HepG2 (cell line): ENCODE data around the gene SLCO3A1. TPM values are rescaled to one million over a fixed set of nuclear protein-coding genes. Genes with fewer than 3 reads are reported as not detected.

ENCODE experiments used
- ATAC-seq: fragments of 200-7000 bp; cut with Tn5 transposase; 3 replicates; pipeline ENCODE4 v1.9.1; 2020; ENCODE audit warnings: mild to moderate bottlenecking, moderate library complexity
- BruUV-seq: library from RNA; stranded (reverse); fragments of 400-500 nt; replicated peaks from 2 replicates; lab custom pipeline; 2021; lab: Mats Ljungman, UMichigan
- CTCF ChIA-PET: fragments of 300-600 bp; formaldehyde crosslinking; extraction: SDS; loops from one replicate; lab custom pipeline; 2021; ENCODE audit warnings: low total read pairs, inconsistent platforms, low intra/inter-chr PET ratio; lab: Yijun Ruan, JAX
- POLR2A ChIA-PET: fragments of 350-600 bp; sonication (Branson Sonifier 250); formaldehyde crosslinking; loops from one replicate; lab custom pipeline; 2020; ENCODE audit warnings: antibody characterized with exemption, inconsistent platforms; lab: Yijun Ruan, JAX
- DNase-seq: peaks from one replicate; pipeline ENCODE4 v3.0.0-alpha.2; 2015; ENCODE audit warnings: low spot score
- FAIRE-seq: peaks from 3 replicates; lab custom pipeline; 2011; peaks lifted over from hg19 to GRCh38; lab: Jason Lieb, UNC
- H2AFZ ChIP-seq: one replicate; pipeline ENCODE4 v1.6.1; 2011; ENCODE audit warnings: low read length, inconsistent platforms
- H3K27ac ChIP-seq: fragments of 300-600 bp; 3 replicates; pipeline ENCODE4 v1.8.0; 2011; ENCODE audit warnings: mixed run types, mild to moderate bottlenecking, mixed read lengths, low read length, inconsistent platforms; ENCODE audit not compliant: insufficient read depth; ENCODE audit errors: extremely low read length
- H3K27me3 ChIP-seq, 2 experiments: fragments of 200-600 bp in 1 of 2; 2 replicates in 1 of 2; 3 replicates in 1 of 2; pipeline versions ENCODE4 v1.6.0 to v1.8.0; 2011; ENCODE audit warnings: low read length in 2 of 2, mild to moderate bottlenecking in 2 of 2, moderate library complexity in 2 of 2, inconsistent platforms in 1 of 2; ENCODE audit not compliant: insufficient read depth in 2 of 2, control insufficient read depth in 1 of 2
- H3K36me3 ChIP-seq, 2 experiments: fragments of 200-600 bp in 1 of 2; replicated peaks in 1 of 2; 2 replicates in 1 of 2; 3 replicates in 1 of 2; pipeline versions ENCODE4 v1.5.1 to v1.8.0; 2011; ENCODE audit warnings: low read length in 2 of 2, inconsistent platforms in 1 of 2; ENCODE audit not compliant: insufficient read depth in 2 of 2, control insufficient read depth in 1 of 2
- H3K4me1 ChIP-seq: 2 replicates; pipeline ENCODE4 v1.5.1; 2012; ENCODE audit warnings: low read length, inconsistent platforms; ENCODE audit not compliant: insufficient read depth
- H3K4me2 ChIP-seq: 2 replicates; pipeline ENCODE4 v1.6.0; 2011; ENCODE audit warnings: low read depth, low read length, inconsistent platforms
- H3K4me3 ChIP-seq, 3 experiments: fragments of 200-600 bp in 1 of 3; sonication (generic), shearing (Covaris generic) in 1 of 3; replicated peaks in 1 of 3; 2 replicates each; pipeline ENCODE4 v1.5.1; 2011 to 2016; ENCODE audit warnings: low read length in 3 of 3, inconsistent platforms in 2 of 3, low read depth in 2 of 3, mild to moderate bottlenecking in 2 of 3, control low read depth in 1 of 3, mixed read lengths in 1 of 3; ENCODE audit not compliant: insufficient read depth in 1 of 3
- H3K79me2 ChIP-seq: one replicate; pipeline ENCODE4 v1.6.1; 2011; ENCODE audit warnings: low read length, inconsistent platforms; ENCODE audit not compliant: insufficient read depth
- H3K9ac ChIP-seq: 2 replicates; pipeline ENCODE4 v1.6.0; 2011; ENCODE audit warnings: mild to moderate bottlenecking, low read depth, low read length, inconsistent platforms; ENCODE audit not compliant: insufficient read depth
- H3K9me3 ChIP-seq: 2 replicates; pipeline ENCODE4 v1.5.1; 2012; ENCODE audit warnings: mild to moderate bottlenecking, low read length
- H4K20me1 ChIP-seq: 2 replicates; pipeline ENCODE4 v1.6.0; 2011; ENCODE audit warnings: inconsistent platforms, mild to moderate bottlenecking, low read length, moderate library complexity; ENCODE audit not compliant: insufficient read depth
- MAFF ChIP-seq: IDR thresholded peaks from 2 replicates; pipeline ENCODE4 v1.6.1; 2011; ENCODE audit warnings: low read depth, low read length, improper control_type of control experiment
- MAFK ChIP-seq, 2 experiments: IDR thresholded peaks in 1 of 2; conservative IDR thresholded peaks in 1 of 2; 2 replicates each; pipeline ENCODE4 v1.6.1; 2011; ENCODE audit warnings: improper control_type of control experiment in 2 of 2, low read length in 2 of 2
- NFE2L2 ChIP-seq: fragments of 150-350 bp; IDR thresholded peaks from 2 replicates; pipeline ENCODE4 v1.6.1; 2014; ENCODE audit warnings: low read length
- ZNF24 ChIP-seq: fragments of 450-650 bp; IDR thresholded peaks from 2 replicates; pipeline ENCODE4 v1.6.1; 2017; ENCODE audit warnings: antibody characterized with exemption, mild to moderate bottlenecking
- WGBS: methylation state at CpG from one replicate; pipeline ENCODE4 v1.1.6; 2017; ENCODE audit warnings: low lambda C conversion rate; 5-methylcytosine and 5-hydroxymethylcytosine counted together
- in situ Hi-C: cut with HindIII; loops from 2 replicates; pipeline ENCODE4 v1.10.0; 2017; ENCODE audit warnings: low pct_unique_long_range_greater_than_20kb; ENCODE audit not compliant: extremely low pct_ligation_motif_present
- intact Hi-C: fragments of 100-400 bp; cut with micrococcal nuclease; formaldehyde crosslinking; loops from one replicate; pipeline ENCODE4 v1.10.0; 2022; ENCODE audit not compliant: unreplicated experiment
- polyA plus RNA-seq, 8 experiments: library from polyadenylated mRNA; depleted of rRNA in 3 of 8; stranded (reverse) in 7 of 8; unstranded in 1 of 8; fragments of >200 nt; fragmentation: Illumina TruSeq in 4 of 8; extraction: Trizol in 4 of 8; gene quantifications; 2 replicates each; pipeline versions ENCODE4 v1.2.1 to v1.2.3, GENCODE V29; 2011 to 2016; ENCODE audit warnings: low read depth in 4 of 8, missing spikeins in 1 of 8, mixed read lengths in 1 of 8; ENCODE audit not compliant: insufficient read depth in 1 of 8
- total RNA-seq, 5 experiments: library from RNA; depleted of rRNA; stranded (reverse); fragments of >200 nt; fragmentation: Illumina TruSeq; extraction: Trizol; gene quantifications; 2 replicates each; pipeline ENCODE4 v1.2.3, GENCODE V29; 2016; ENCODE audit warnings: low read depth in 1 of 5
- TF ChIP-seq, protein P1 (sequence below): sonication (generic); formaldehyde crosslinking; IDR thresholded peaks from 2 replicates; pipeline ENCODE4 v1.4.0; 2020; ENCODE audit warnings: missing genetic modification reagents

The SLCO3A1 gene
- total and polyA plus RNA-seq, 2 of the 13 experiments (the other 11 are each of a cell fraction or from before 2014, with no cell fraction given) = 0.02 TPM; not detected in 1

DNA sequence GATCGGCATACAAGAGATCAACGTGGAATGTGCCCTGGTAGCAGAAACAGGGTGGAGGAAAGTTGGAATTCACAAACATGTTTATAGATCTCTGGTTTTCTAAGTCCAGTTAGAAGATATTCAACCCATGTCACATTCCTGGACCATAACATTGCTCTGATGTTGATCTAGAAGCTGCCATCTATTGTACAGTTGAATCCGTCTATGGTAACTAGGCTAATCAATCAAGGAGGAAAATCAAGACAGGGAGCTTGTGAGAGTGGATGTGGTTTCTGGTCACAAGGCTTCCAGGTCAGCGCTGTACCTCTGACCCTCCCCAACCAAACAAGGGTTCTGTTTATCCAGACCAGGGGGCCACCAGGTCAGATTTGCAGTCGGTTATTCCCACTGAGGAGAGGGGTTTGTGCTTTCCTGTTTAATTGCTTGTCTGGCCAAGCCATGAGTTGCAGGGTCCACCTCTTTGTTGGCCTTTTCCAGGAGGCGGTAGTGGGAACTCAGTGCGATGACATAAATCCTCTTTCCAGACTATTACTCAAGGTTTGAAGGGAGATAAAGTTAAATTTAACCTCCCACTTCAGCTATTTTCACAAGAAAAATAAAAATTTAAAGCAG lies 130.3 kb downstream of the SLCO3A1 start:
- peaks cover 0 to 10% of the 10 kb centered on the region in 2 experiments; a peak in 2 of 5 replicates for H3K27me3 ChIP-seq
- no peak overlapping the region for H3K9ac ChIP-seq
- H4K20me1 ChIP-seq = no peaks in the 10 kb centered on the region
- ChIA-PET POLR2A (no interaction called here), CTCF (no interaction called here)
- H3K79me2 ChIP-seq = no peaks in the 10 kb centered on the region
- no peaks in the 10 kb centered on the region for H3K36me3 ChIP-seq
- H3K27ac ChIP-seq = no peak overlapping the region
- 11% methylated on average over 7 of the region's 7 CpGs for WGBS
- no peaks in the 10 kb centered on the region for H3K4me1 ChIP-seq
- DNase-seq = no peak
- intact Hi-C loops = no loop called here
- H3K9me3 ChIP-seq = no peaks in the 10 kb centered on the region
- no peak for FAIRE-seq
- no peak overlapping the region for H3K4me2 ChIP-seq
- no TSS peak for BruUV-seq
- H2AFZ ChIP-seq = no peak overlapping the region
- ATAC-seq = no peak
- TF ChIP-seq ZNF24 = no peak
- H3K4me3 ChIP-seq = no peak overlapping the region
- in situ Hi-C loops = no loop called here

DNA sequence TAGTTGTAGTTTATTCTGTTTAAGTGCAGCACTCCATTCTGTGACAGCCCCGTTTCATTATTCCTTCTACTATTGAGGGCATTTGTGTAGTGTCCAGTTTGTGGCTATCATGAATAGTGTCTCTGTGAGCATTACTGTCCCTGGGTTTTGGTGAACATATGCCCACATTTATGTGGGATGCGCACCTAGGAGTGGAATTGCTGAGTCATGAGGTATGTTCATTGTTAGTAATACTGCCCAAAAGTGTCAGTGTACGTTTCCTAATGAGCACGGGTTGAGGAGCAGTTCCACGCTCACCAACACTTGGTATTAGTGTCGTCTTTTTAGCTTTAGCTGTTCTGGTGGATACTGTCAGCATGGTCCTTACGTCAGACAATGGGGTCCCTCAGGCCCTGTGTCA lies 131.8 kb downstream of the SLCO3A1 start:
- DNase-seq (no peak), ATAC-seq (no peak), FAIRE-seq (no peak)
- Histone ChIP-seq H3K9me3 (no peaks in the 10 kb centered on the region), H3K4me1 (no peaks in the 10 kb centered on the region), H3K27me3 (peaks cover 0 to 10% of the 10 kb centered on the region in 2 experiments; a peak in 2 of 5 replicates), H4K20me1 (no peaks in the 10 kb centered on the region), H3K36me3 (no peaks in the 10 kb centered on the region), H3K79me2 (no peaks in the 10 kb centered on the region), H3K9ac (no peak overlapping the region), H2AFZ (no peak overlapping the region), H3K4me3 (no peak overlapping the region), H3K4me2 (no peak overlapping the region), H3K27ac (no peak overlapping the region)
- 22% methylated on average over 7 of the region's 7 CpGs for WGBS
- TF ChIP-seq, protein P1, sequence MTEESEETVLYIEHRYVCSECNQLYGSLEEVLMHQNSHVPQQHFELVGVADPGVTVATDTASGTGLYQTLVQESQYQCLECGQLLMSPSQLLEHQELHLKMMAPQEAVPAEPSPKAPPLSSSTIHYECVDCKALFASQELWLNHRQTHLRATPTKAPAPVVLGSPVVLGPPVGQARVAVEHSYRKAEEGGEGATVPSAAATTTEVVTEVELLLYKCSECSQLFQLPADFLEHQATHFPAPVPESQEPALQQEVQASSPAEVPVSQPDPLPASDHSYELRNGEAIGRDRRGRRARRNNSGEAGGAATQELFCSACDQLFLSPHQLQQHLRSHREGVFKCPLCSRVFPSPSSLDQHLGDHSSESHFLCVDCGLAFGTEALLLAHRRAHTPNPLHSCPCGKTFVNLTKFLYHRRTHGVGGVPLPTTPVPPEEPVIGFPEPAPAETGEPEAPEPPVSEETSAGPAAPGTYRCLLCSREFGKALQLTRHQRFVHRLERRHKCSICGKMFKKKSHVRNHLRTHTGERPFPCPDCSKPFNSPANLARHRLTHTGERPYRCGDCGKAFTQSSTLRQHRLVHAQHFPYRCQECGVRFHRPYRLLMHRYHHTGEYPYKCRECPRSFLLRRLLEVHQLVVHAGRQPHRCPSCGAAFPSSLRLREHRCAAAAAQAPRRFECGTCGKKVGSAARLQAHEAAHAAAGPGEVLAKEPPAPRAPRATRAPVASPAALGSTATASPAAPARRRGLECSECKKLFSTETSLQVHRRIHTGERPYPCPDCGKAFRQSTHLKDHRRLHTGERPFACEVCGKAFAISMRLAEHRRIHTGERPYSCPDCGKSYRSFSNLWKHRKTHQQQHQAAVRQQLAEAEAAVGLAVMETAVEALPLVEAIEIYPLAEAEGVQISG (CRISPR knock-in tag) = no peak
- TF ChIP-seq NFE2L2 = peak; percentile 54; the same call in 1 of the 2 replicates
- peak; percentile 71 for TF ChIP-seq MAFF
- TF ChIP-seq MAFK (conservative IDR thresholded peaks at IDR 0.05 in 1 of 2, IDR thresholded peaks at IDR 0.05 in 1 of 2; ENCODE audit: low read length in 2 of 2) = peak; percentile 72 to 85
- BruUV-seq = no TSS peak
- intact Hi-C loops = no loop called here
- POLR2A ChIA-PET = no interaction called here
- in situ Hi-C loops = no loop called here
- CTCF ChIA-PET = no interaction called here
